LNCAP (cell line): Measurements from ENCODE around the gene GSN.

ENCODE experiments used
- CTCF ChIP-seq: fragments of 450-650 bp; IDR thresholded peaks from 2 replicates; pipeline ENCODE4 v1.5.1; 2017; ENCODE audit warnings: mild to moderate bottlenecking

GSN gene

GRCh38 chr9:121261107-121261460, 6.9 kb upstream of the GSN start:
- no peak for TF ChIP-seq CTCF

GRCh38 chr9:121261755-121262154, 6.2 kb upstream of the GSN start:
- TF ChIP-seq CTCF = no peak

- no peak for TF ChIP-seq CTCF
Observed at GRCh38 chr9:121262423-121262822, 5.5 kb upstream of the GSN start.

GRCh38 chr9:121262953-121263352, 5.0 kb upstream of the GSN start:
- no peak for TF ChIP-seq CTCF

GRCh38 chr9:121266356-121266755, 1.6 kb upstream of the GSN start:
- TF ChIP-seq CTCF = no peak

- no peak for TF ChIP-seq CTCF
Observed at GRCh38 chr9:121266906-121267650, 884 bp upstream of the GSN start.

GRCh38 chr9:121268598-121268850, 562 bp downstream of the GSN start:
- no peak for TF ChIP-seq CTCF
